ENCODE results near the gene TENT4A. TPM values are rescaled to one million over a fixed set of nuclear protein-coding genes. Genes with fewer than 3 reads are reported as not detected.
A peak's percentile ranks its signal among the peaks of the same experiment; 100 is the strongest.

Gene TENT4A
- total and polyA plus RNA-seq, 2 of the 13 experiments (the other 11 are each of a cell fraction or from before 2014, with no cell fraction given): 6.3 to 13.3 TPM

GRCh38 chr5:6686915-6687409, 26.3 kb upstream of the TENT4A start (continued):
- TF ChIP-seq KIAA2018 (CRISPR knock-in tag; IDR thresholded peaks at IDR 0.05; ENCODE audit: borderline replicate concordance) (no peak), FOXC1 (CRISPR knock-in tag; IDR thresholded peaks at IDR 0.05; ENCODE audit: borderline replicate concordance) (no peak), CHD4 (IDR thresholded peaks at IDR 0.05; ENCODE audit: borderline replicate concordance, low read length) (no peak), ZNF160 (CRISPR knock-in tag; IDR thresholded peaks at IDR 0.05) (no peak), TBX3 (IDR thresholded peaks at IDR 0.05; ENCODE audit: borderline replicate concordance) (no peak), SMAD1 (CRISPR knock-in tag; IDR thresholded peaks at IDR 0.05; ENCODE audit: borderline replicate concordance, low read depth) (no peak), ZNF367 (CRISPR knock-in tag; IDR thresholded peaks at IDR 0.05; ENCODE audit: borderline replicate concordance) (0 out of 2 replicates have a peak, but pooled peaks have one; percentile 44), KDM5A (IDR thresholded peaks at IDR 0.05; ENCODE audit: borderline replicate concordance, low read length) (no peak), NFE2L2 (IDR thresholded peaks at IDR 0.05; ENCODE audit: low read length) (no peak), MTF1 (CRISPR knock-in tag; IDR thresholded peaks at IDR 0.05) (no peak), YEATS2 (CRISPR knock-in tag; IDR thresholded peaks at IDR 0.05; ENCODE audit: borderline replicate concordance) (no peak; the same call in 1 of the 2 replicates), RBAK (CRISPR knock-in tag; IDR thresholded peaks at IDR 0.05) (no peak), HNF1B (CRISPR knock-in tag; IDR thresholded peaks at IDR 0.05) (no peak), MED13 (CRISPR knock-in tag; IDR thresholded peaks at IDR 0.05) (no peak), KDM4B (CRISPR knock-in tag; IDR thresholded peaks at IDR 0.05) (0 out of 2 replicates have a peak, but pooled peaks have one; percentile 74)
- TF ChIP-seq, protein P1, sequence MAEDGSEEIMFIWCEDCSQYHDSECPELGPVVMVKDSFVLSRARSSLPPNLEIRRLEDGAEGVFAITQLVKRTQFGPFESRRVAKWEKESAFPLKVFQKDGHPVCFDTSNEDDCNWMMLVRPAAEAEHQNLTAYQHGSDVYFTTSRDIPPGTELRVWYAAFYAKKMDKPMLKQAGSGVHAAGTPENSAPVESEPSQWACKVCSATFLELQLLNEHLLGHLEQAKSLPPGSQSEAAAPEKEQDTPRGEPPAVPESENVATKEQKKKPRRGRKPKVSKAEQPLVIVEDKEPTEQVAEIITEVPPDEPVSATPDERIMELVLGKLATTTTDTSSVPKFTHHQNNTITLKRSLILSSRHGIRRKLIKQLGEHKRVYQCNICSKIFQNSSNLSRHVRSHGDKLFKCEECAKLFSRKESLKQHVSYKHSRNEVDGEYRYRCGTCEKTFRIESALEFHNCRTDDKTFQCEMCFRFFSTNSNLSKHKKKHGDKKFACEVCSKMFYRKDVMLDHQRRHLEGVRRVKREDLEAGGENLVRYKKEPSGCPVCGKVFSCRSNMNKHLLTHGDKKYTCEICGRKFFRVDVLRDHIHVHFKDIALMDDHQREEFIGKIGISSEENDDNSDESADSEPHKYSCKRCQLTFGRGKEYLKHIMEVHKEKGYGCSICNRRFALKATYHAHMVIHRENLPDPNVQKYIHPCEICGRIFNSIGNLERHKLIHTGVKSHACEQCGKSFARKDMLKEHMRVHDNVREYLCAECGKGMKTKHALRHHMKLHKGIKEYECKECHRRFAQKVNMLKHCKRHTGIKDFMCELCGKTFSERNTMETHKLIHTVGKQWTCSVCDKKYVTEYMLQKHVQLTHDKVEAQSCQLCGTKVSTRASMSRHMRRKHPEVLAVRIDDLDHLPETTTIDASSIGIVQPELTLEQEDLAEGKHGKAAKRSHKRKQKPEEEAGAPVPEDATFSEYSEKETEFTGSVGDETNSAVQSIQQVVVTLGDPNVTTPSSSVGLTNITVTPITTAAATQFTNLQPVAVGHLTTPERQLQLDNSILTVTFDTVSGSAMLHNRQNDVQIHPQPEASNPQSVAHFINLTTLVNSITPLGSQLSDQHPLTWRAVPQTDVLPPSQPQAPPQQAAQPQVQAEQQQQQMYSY (CRISPR knock-in tag; IDR thresholded peaks at IDR 0.05): no peak; the same call in 1 of the 2 replicates

Measured in HepG2 (cell line).